GM19023 (cell line): Measurements from ENCODE around the gene PCSK2.

Experiments
- ATAC-seq: cut with Tn5 transposase; IDR thresholded peaks from one replicate; pipeline ENCODE4 v1.9.1; 2021; ENCODE audit warnings: mild to moderate bottlenecking, moderate library complexity; ENCODE audit not compliant: unreplicated experiment

PCSK2 gene

GRCh38 chr20:17503301-17504065, 276.6 kb downstream of the PCSK2 start:
- ATAC-seq, result no peak

DNA sequence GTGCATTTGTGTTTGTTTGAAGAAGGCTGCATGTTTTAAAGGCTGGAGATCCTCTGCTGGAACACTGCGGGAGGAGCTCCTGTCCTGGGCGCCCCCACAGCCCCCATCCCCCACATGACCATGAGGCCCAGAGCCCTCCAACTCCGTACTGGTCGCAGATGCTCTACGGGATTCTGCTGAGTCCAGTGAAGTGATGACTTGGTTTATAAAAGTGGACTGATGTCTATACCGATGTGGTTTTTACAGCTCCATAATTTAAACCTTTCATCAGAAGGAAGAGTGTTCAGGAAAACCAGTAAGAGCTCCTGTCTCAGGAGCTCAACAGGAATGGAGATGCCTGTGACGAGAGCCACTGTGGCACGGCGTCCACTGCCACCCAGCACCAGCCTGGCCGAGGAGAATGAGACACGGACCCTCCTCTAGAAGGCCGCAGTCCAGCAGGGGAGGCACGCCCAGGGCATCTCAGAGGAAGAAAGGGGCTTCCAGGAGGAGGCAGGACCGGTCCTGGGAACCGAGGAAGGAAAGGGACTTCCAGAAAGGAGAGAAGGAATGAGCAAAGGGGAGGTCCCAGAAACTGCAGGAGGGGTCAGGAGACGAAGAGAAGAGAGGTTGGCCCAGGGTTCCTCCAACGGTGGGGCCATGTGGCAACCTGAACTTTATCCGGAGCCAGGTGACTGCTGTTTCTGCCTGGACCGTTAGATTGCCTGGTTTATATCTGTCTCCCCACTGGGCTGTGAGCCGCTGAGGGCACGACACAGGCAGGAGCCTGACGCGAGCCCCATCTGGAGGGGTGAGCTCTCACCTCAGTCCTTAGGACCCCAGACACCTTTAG, 277.4 kb downstream of the PCSK2 start:
- peak; percentile 31 for ATAC-seq

DNA sequence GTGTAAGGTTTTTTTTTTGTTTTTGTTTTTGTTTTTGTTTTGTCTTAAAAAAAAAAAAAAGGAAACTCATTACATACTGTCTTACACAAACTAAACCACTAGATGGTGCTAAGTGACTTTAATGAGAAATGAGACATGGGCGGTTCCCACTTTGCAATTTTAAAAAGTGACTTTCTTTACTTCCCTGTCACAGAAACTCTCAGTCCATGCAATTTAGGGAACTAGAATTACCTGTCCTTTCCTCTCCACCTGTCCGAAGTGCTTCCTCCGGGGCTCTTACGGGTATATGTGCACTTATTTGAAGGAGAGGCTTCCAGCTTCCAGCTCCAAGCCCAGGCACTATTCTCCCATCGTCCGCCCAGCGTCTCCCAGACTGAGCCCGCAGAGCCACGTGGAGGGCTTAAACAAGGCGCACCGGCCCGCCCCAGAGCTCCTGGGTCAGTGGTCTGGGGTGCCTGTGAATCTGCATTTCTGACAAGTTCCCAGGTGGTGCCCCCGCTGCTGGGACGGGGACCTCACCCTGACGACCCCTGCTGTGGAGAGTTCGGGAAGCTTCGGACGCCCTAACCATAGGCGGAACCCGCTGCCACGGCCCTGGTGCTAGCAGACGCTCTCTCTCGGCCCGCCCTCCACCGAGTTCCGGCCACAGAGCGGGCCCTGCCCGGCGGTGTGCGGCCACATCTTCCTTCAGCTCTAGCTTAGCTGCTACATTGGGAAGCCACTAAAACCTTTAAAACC, 278.2 kb downstream of the PCSK2 start:
- ATAC-seq, result peak; percentile 76

DNA sequence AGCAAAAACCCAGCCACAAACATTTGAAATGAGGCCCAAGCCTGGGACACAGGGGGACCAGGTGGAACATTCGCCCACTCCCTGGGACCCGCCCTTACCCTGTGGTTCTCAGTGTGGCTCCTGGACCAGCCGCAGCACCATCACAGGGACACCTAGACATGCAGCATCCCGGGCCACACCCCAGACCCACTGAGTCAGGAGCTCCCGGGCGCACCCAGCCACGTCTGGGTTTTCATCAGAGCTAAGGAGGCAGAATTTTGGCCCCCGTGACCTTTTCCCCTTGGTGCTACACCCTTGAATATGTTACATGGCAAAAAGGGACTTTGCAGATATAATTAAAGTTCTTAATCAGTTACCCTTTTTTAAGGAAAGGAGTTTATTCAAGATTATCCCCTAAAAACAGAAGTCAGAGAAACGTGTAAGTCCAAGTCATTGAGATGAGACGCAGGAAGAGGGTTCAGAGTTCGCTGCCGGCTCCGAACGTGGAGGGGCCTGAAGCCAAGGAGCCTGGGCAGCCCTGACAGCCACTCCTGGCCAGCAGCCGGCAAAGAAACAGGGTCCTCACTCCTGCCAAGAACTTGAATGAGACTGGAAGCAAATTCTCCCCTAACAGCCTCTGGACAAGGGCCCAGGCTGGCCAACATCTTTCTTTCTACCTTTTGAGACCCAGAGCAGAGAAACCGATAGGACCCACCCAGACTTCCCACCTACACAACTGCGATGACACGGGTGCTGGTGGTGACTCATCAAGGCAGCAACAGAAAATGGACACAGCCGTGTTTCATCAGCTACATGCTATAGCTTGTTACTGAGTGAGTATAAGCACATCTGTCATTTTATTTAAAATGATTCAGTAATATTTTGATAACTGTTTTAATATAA, 279.0 kb downstream of the PCSK2 start:
- no peak for ATAC-seq

GRCh38 chr20:17507032-17507431, 280.2 kb downstream of the PCSK2 start:
- no peak for ATAC-seq

- ATAC-seq, result no peak
Measured at GRCh38 chr20:17507531-17507930, 280.7 kb downstream of the PCSK2 start.

DNA sequence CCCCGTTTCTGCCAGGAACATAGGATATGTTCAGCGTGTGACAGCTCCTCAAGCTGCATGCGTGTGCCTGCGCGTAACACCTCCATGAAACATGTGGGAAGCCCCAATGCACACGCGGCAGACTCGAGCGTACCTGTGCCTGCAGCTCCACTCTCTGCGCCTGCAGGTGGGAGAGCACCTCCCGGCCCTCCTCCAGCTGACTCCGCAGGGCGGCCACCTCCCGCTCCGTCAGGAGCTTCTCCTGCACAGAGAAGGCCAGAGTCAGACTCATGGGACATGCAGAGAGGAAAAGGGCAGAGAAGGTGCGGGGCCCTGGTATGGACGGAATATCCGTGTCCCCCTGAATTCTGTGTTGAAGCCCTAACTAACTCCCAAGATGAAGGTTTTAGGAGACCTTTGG, 281.9 kb downstream of the PCSK2 start:
- no peak for ATAC-seq

DNA sequence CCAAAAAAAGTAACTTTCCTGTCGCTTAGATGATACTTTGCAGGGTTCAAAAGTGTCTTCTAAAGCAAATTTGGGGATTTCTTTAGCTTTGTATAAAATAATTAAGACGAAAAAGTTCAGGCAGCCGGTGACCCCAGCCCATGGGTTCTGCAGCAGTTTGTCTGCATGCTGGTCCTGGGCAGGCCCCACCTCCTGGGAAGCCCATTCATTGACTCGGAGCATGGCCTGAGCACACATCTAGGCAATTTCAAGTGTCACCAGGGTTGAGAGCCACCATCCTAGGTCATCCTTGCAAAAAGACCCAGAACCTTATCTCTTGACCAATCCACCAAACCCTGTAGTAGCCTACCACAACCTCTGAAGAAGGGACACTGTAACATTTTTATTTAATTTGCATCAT, 283.7 kb downstream of the PCSK2 start:
- no peak for ATAC-seq

DNA sequence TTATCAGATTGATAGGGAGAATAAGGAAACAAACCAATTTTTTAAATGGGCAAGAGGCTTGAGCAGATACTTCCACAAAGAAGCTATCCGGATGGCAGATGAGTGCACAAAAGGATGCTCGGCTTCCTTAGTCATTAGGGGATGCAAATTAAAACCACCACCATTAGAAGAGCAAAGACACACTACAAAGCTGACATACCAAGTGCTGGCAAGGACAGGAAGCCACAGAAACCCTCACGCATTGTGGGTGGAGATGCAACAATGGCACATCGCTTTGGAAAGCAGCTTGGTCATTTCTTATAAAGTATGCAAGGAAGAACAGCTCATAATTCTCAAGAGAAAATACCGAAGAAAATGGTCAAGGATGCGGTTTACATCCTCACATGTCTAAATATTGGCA, 284.6 kb downstream of the PCSK2 start:
- no peak for ATAC-seq

- no peak for ATAC-seq
Measured at GRCh38 chr20:17513939-17514338, 287.1 kb downstream of the PCSK2 start.

DNA sequence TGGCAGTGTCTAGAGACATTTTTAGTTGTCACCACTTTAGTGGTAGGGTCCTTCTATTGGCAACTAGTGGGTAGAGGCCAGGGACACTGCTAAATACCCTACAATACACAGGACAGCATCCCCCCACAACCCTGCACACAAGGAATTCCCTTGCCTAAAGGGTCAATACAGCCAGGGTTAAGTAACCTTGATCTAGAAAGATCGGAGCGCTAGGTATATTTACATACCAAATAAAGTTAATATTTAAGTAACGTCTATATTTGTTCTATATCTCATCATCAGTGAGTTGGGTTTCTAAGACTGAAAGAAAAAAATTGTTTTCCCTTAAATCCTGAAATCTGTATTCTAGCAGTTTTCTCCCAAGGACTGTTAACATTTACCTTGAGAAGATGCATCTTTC, 288.2 kb downstream of the PCSK2 start:
- no peak for ATAC-seq

DNA sequence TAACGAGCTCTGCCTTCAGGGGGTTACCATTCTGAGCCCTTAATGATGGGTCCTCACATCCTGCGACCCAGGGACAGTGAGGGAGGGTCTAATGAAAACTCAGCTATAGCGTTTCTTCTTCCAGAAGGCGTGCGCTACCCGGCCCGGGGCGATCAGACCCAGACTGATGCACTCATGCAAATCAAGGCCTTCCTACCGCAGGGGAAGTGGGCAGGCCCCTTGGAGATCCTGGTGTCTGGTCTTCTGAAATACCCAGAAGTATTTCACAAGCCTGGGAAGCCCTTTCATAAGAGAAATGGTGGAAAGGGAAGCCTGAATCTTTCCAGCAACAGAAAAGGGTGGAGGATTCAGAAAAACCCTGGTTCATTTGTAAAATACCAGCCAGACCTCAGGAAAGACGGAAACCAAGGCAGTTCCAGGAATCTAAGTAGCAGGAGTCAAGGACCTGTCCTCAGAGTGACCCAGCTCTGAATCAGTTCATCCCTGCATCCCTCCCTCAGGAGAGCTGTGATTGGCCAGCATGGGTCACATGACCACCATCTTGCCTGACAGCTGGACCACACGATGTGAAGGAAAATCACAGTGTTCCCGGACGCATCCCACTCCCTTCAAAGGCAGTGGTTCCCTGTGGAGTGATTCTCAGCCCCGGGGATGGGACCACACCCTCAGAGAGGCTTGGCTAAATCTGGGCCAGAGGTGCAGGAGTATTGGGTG, 291.7 kb downstream of the PCSK2 start:
- ATAC-seq, result no peak

- ATAC-seq, result no peak
Measured at GRCh38 chr20:17519606-17520285, 292.9 kb downstream of the PCSK2 start.

DNA sequence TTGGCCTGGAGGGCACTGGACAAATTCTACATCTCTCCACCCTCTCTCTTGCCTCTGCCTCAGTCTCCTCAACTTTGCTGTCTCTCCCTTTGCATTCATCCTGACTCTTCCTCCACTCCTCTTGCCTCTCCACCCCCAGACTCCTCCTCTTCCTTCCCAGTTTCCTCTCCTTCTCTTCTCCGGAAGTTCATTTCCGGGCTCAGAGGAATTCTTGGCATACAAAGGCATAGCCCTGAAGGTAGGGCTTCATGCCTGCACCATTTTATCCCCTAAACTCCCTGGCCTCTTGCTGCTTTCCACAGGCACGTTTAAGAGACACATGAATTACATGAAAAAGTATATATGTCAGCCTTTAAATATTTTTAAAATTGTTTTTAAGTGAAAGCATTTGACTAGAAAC, 293.7 kb downstream of the PCSK2 start:
- ATAC-seq, result no peak

- ATAC-seq, result no peak
Measured at GRCh38 chr20:17522528-17522927, 295.7 kb downstream of the PCSK2 start.

DNA sequence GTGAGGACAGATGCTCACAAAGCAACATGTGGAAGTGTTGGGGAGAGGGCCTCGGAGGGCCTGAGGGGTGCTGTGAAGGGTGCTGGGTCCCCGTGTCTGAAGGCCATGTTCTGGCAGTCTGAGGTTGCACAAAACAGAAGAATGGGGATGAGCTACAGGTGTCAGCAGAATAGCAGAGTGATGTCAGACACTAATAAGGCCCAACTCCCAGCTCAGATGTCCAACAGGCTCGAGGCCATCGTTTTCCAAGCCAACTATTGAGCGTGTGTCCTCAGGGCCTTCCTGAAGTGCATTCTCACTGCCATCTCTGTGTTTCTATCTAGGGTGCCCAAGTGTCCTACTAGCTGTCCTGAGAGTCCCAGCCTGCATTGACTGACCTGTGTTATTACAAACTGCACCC, 296.5 kb downstream of the PCSK2 start:
- ATAC-seq, result no peak

GRCh38 chr20:17524560-17524959, 297.7 kb downstream of the PCSK2 start:
- no peak for ATAC-seq

DNA sequence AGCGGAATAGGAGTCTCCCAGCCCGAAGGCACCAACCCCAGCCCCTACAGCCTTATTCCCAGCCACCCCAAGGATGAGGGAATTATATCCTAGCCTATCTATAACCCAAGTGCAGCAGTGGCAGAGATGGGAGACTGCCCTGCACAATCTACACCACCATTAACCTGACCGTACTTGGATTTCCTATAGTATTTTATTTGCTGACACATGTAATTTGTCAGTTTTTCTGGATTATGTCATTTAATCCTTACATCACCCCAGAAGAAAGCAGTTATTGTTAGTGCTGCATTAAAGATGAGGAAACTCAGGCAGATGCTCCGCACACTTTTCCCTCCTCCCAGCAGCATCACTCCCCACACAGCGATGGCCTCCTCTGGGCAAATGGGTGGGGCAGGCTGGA, 298.3 kb downstream of the PCSK2 start:
- no peak for ATAC-seq

GRCh38 chr20:17525650-17526049, 298.8 kb downstream of the PCSK2 start:
- no peak for ATAC-seq
